ENCODE data around the gene MKNK1.

The MKNK1 gene

GRCh38 chr1:46546210-46546609 lies 57.9 kb downstream of the MKNK1 start:
- H4K20me1 ChIP-seq (ENCODE audit: control insufficient read depth, insufficient read depth, low read depth, low read length) = no peaks in the 10 kb centered on the region
- no peak overlapping the region for H3K4me3 ChIP-seq (ENCODE audit: low read length)
- H3K79me2 ChIP-seq (ENCODE audit: control insufficient read depth, low read length) = no peaks in the 10 kb centered on the region
- H3K4me2 ChIP-seq (ENCODE audit: low read length) = no peak overlapping the region
- no peaks in the 10 kb centered on the region for H3K36me3 ChIP-seq (ENCODE audit: control insufficient read depth, low read length)
- H3K27me3 ChIP-seq (ENCODE audit: control insufficient read depth, low read length) = peaks cover 12% of the 10 kb centered on the region
- H3F3A ChIP-seq (ENCODE audit: control insufficient read depth, insufficient read depth) = no peaks in the 10 kb centered on the region
- TF ChIP-seq EZH2phosphoT487 (IDR thresholded peaks at IDR 0.05; ENCODE audit: borderline replicate concordance, low read length) (no peak), CTCF (IDR thresholded peaks at IDR 0.05; ENCODE audit: low read depth, low read length, poor library complexity, severe bottlenecking) (no peak)
- no peaks in the 10 kb centered on the region for H3K4me1 ChIP-seq (ENCODE audit: control insufficient read depth, low read length)
- H3K9me3 ChIP-seq (ENCODE audit: control insufficient read depth, insufficient read depth, low read length) = no peaks in the 10 kb centered on the region
- H3K27ac ChIP-seq (ENCODE audit: low read depth, low read length) = no peak overlapping the region
- H3K9me2 ChIP-seq (replicated peaks; ENCODE audit: control insufficient read depth, low read length) = no peaks in the 10 kb centered on the region

GRCh38 chr1:46545784-46546183 lies 58.3 kb downstream of the MKNK1 start:
- Histone ChIP-seq H3K9me2 (replicated peaks; ENCODE audit: control insufficient read depth, low read length) (no peaks in the 10 kb centered on the region), H3K27me3 (ENCODE audit: control insufficient read depth, low read length) (peaks cover 12% of the 10 kb centered on the region), H3K4me2 (ENCODE audit: low read length) (no peak overlapping the region), H3K36me3 (ENCODE audit: control insufficient read depth, low read length) (no peaks in the 10 kb centered on the region), H3K9me3 (ENCODE audit: control insufficient read depth, insufficient read depth, low read length) (no peaks in the 10 kb centered on the region), H3K4me1 (ENCODE audit: control insufficient read depth, low read length) (no peaks in the 10 kb centered on the region), H3K79me2 (ENCODE audit: control insufficient read depth, low read length) (no peaks in the 10 kb centered on the region), H3K4me3 (ENCODE audit: low read length) (no peak overlapping the region), H3K27ac (ENCODE audit: low read depth, low read length) (no peak overlapping the region), H4K20me1 (ENCODE audit: control insufficient read depth, insufficient read depth, low read depth, low read length) (no peaks in the 10 kb centered on the region), H3F3A (ENCODE audit: control insufficient read depth, insufficient read depth) (no peaks in the 10 kb centered on the region)
- no peak for TF ChIP-seq CTCF (IDR thresholded peaks at IDR 0.05; ENCODE audit: low read depth, low read length, poor library complexity, severe bottlenecking)
- no peak for TF ChIP-seq EZH2phosphoT487 (IDR thresholded peaks at IDR 0.05; ENCODE audit: borderline replicate concordance, low read length)

- H3K27ac ChIP-seq (ENCODE audit: low read depth, low read length) = no peak overlapping the region
- no peak overlapping the region for H3K4me3 ChIP-seq (ENCODE audit: low read length)
- H3K9me2 ChIP-seq (replicated peaks; ENCODE audit: control insufficient read depth, low read length) = no peaks in the 10 kb centered on the region
- TF ChIP-seq EZH2phosphoT487 (IDR thresholded peaks at IDR 0.05; ENCODE audit: borderline replicate concordance, low read length) (no peak), CTCF (IDR thresholded peaks at IDR 0.05; ENCODE audit: low read depth, low read length, poor library complexity, severe bottlenecking) (no peak)
- no peaks in the 10 kb centered on the region for H3K9me3 ChIP-seq (ENCODE audit: control insufficient read depth, insufficient read depth, low read length)
- no peaks in the 10 kb centered on the region for H3K4me1 ChIP-seq (ENCODE audit: control insufficient read depth, low read length)
- H3K27me3 ChIP-seq (ENCODE audit: control insufficient read depth, low read length) = peaks cover 12% of the 10 kb centered on the region
- no peaks in the 10 kb centered on the region for H3K79me2 ChIP-seq (ENCODE audit: control insufficient read depth, low read length)
- H3K4me2 ChIP-seq (ENCODE audit: low read length) = no peak overlapping the region
- H3K36me3 ChIP-seq (ENCODE audit: control insufficient read depth, low read length) = no peaks in the 10 kb centered on the region
- H3F3A ChIP-seq (ENCODE audit: control insufficient read depth, insufficient read depth) = no peaks in the 10 kb centered on the region
- no peaks in the 10 kb centered on the region for H4K20me1 ChIP-seq (ENCODE audit: control insufficient read depth, insufficient read depth, low read depth, low read length)
Observed at GRCh38 chr1:46544561-46545240, 59.4 kb downstream of the MKNK1 start.

Data from DOHH2 (cell line).